Keratinocyte (primary cell): Measurements from ENCODE around the gene FAM120A. TPM values are rescaled to one million over a fixed set of nuclear protein-coding genes. Genes with fewer than 3 reads are reported as not detected.

Source experiments
- DNase-seq: peaks from one replicate; pipeline ENCODE4 v3.0.0-alpha.2; 2011; ENCODE audit warnings: low read depth, missing footprints, low spot score
- FAIRE-seq: peaks from 2 replicates; lab custom pipeline; 2011; peaks lifted over from hg19 to GRCh38; lab: Jason Lieb, UNC
- H2AFZ ChIP-seq: 2 replicates; pipeline ENCODE4 v1.6.0; 2012; ENCODE audit warnings: low read length, control low read depth, inconsistent platforms; ENCODE audit not compliant: control insufficient read depth
- H3K27ac ChIP-seq: 2 replicates; pipeline ENCODE4 v1.5.1; 2011; ENCODE audit warnings: low read length; ENCODE audit not compliant: control insufficient read depth, insufficient read depth
- H3K27me3 ChIP-seq: 3 replicates; pipeline ENCODE4 v1.6.0; 2011; ENCODE audit warnings: low read length; ENCODE audit not compliant: control insufficient read depth, insufficient read depth; ENCODE audit errors: extremely low read depth
- H3K36me3 ChIP-seq, 2 experiments: 2 replicates in 1 of 2; 3 replicates in 1 of 2; pipeline ENCODE4 v1.5.1; 2011; ENCODE audit warnings: low read length in 2 of 2, mild to moderate bottlenecking in 1 of 2; ENCODE audit not compliant: control insufficient read depth in 2 of 2, insufficient read depth in 2 of 2; ENCODE audit errors: extremely low read depth in 1 of 2
- H3K4me1 ChIP-seq: 3 replicates; pipeline ENCODE4 v1.5.1; 2011; ENCODE audit warnings: low read length; ENCODE audit not compliant: control insufficient read depth, insufficient read depth; ENCODE audit errors: extremely low read depth
- H3K4me2 ChIP-seq: 3 replicates; pipeline ENCODE4 v1.6.0; 2011; ENCODE audit warnings: low read depth, low read length; ENCODE audit not compliant: control insufficient read depth, insufficient read depth; ENCODE audit errors: extremely low read depth
- H3K4me3 ChIP-seq, 3 experiments: fragments of 200-600 bp in 1 of 3; sonication (generic) in 1 of 3; 2 replicates in 2 of 3; 3 replicates in 1 of 3; pipeline ENCODE4 v1.5.1; 2011 to 2016; ENCODE audit warnings: low read length in 3 of 3, mild to moderate bottlenecking in 3 of 3, control low read depth in 2 of 3, inconsistent platforms in 1 of 3, low read depth in 1 of 3, mixed read lengths in 1 of 3, mixed run types in 1 of 3, moderate library complexity in 1 of 3; ENCODE audit not compliant: control insufficient read depth in 2 of 3, insufficient read depth in 2 of 3; ENCODE audit errors: extremely low read depth in 1 of 3
- H3K79me2 ChIP-seq: 2 replicates; pipeline ENCODE4 v1.6.0; 2012; ENCODE audit warnings: low read length; ENCODE audit not compliant: control insufficient read depth, insufficient read depth
- H3K9ac ChIP-seq: 3 replicates; pipeline ENCODE4 v1.6.0; 2011; ENCODE audit warnings: low read length; ENCODE audit not compliant: control insufficient read depth, insufficient read depth; ENCODE audit errors: extremely low read depth
- H3K9me1 ChIP-seq: 3 replicates; pipeline ENCODE4 v1.6.0; 2011; ENCODE audit warnings: low read length; ENCODE audit not compliant: control insufficient read depth, insufficient read depth; ENCODE audit errors: extremely low read depth
- H3K9me3 ChIP-seq: 2 replicates; pipeline ENCODE4 v1.5.1; 2012; ENCODE audit warnings: low read depth, low read length; ENCODE audit not compliant: control insufficient read depth
- H4K20me1 ChIP-seq: 3 replicates; pipeline ENCODE4 v1.6.0; 2011; ENCODE audit warnings: low read length; ENCODE audit not compliant: control insufficient read depth, insufficient read depth; ENCODE audit errors: extremely low read depth
- CTCF ChIP-seq, 3 experiments: IDR thresholded peaks in 1 of 3; conservative IDR thresholded peaks in 1 of 3; optimal IDR thresholded peaks in 1 of 3; 2 replicates in 2 of 3; 3 replicates in 1 of 3; pipeline versions ENCODE3 to v1.5.1; 2011; ENCODE audit warnings: low read length in 3 of 3, mild to moderate bottlenecking in 3 of 3, moderate library complexity in 2 of 3, control low read depth in 1 of 3, inconsistent platforms in 1 of 3; ENCODE audit not compliant: insufficient read depth in 2 of 3; ENCODE audit errors: extremely low read depth in 1 of 3
- EZH2 ChIP-seq: IDR thresholded peaks from one replicate; pipeline ENCODE4 v1.6.1; 2012; ENCODE audit warnings: inconsistent platforms, mild to moderate bottlenecking, low read length, moderate library complexity
- dilution Hi-C: fragments of 300-500 bp; cut with MboI; formaldehyde crosslinking; loops from one replicate; pipeline ENCODE4 v1.7.0; 2020; ENCODE audit warnings: low sequenced_read_pairs; ENCODE audit not compliant: extremely low pct_ligation_motif_present
- polyA plus RNA-seq, 5 experiments: library from polyadenylated mRNA; depleted of rRNA in 3 of 5; stranded (reverse) in 3 of 5; stranded (forward) in 1 of 5; unstranded in 1 of 5; fragments of >200 nt; gene quantifications; 1 replicate in 1 of 5; 2 replicates in 3 of 5; 3 replicates in 1 of 5; pipeline versions ENCODE4 v1.2.1 to v1.2.3, GENCODE V29; 2011 to 2012; ENCODE audit warnings: missing spikeins in 2 of 5, low read depth in 1 of 5, low replicate concordance in 1 of 5

The FAM120A gene
- polyA plus RNA-seq, 1 donor (not counting 4 experiments of a cell fraction or from before 2014, with no cell fraction given): 79.2 TPM

GRCh38 chr9:93546356-93546755, 94.9 kb downstream of the FAM120A start:
- Histone ChIP-seq H3K36me3 (peaks cover 10 to 13% of the 10 kb centered on the region in 2 experiments), H3K27me3 (no peaks in the 10 kb centered on the region), H4K20me1 (no peaks in the 10 kb centered on the region), H3K4me1 (peaks cover 29% of the 10 kb centered on the region), H3K4me3 (no peak overlapping the region), H2AFZ (no peak overlapping the region), H3K79me2 (peaks cover 2% of the 10 kb centered on the region), H3K9me1 (no peaks in the 10 kb centered on the region), H3K4me2 (no peak overlapping the region), H3K9me3 (no peaks in the 10 kb centered on the region), H3K27ac (no peak overlapping the region), H3K9ac (no peak overlapping the region)
- TF ChIP-seq CTCF (optimal IDR thresholded peaks at IDR 0.05 in 1 of 3, IDR thresholded peaks at IDR 0.05 in 1 of 3, conservative IDR thresholded peaks at IDR 0.05 in 1 of 3; ENCODE audit: extremely low read depth in 1 of 3, insufficient read depth in 2 of 3, low read length in 3 of 3): no peak
- TF ChIP-seq EZH2: no peak
- DNase-seq (no peak), FAIRE-seq (no peak)
- dilution Hi-C loops: no loop called here

GRCh38 chr9:93549611-93550010, 98.1 kb downstream of the FAM120A start:
- no peaks in the 10 kb centered on the region for H3K27me3 ChIP-seq
- peaks cover 2% of the 10 kb centered on the region for H3K79me2 ChIP-seq
- H3K9me3 ChIP-seq: no peaks in the 10 kb centered on the region
- FAIRE-seq: peak; percentile 9
- H3K9ac ChIP-seq: no peak overlapping the region
- H3K4me3 ChIP-seq: no peak overlapping the region
- DNase-seq: no peak
- peak overlapping the region; percentile 17 for H3K27ac ChIP-seq
- TF ChIP-seq CTCF (optimal IDR thresholded peaks at IDR 0.05 in 1 of 3, IDR thresholded peaks at IDR 0.05 in 1 of 3, conservative IDR thresholded peaks at IDR 0.05 in 1 of 3; ENCODE audit: extremely low read depth in 1 of 3, insufficient read depth in 2 of 3, low read length in 3 of 3) (no peak), EZH2 (no peak)
- H3K4me1 ChIP-seq: peaks cover 10% of the 10 kb centered on the region
- peaks cover under 1% of the 10 kb centered on the region for H4K20me1 ChIP-seq
- no peak overlapping the region for H3K4me2 ChIP-seq
- H2AFZ ChIP-seq: no peak overlapping the region
- no peaks in the 10 kb centered on the region for H3K9me1 ChIP-seq
- dilution Hi-C loops: no loop called here
- peaks cover 13 to 21% of the 10 kb centered on the region in 2 experiments for H3K36me3 ChIP-seq
